ENCODE measurements around the gene SUCLG2.

DNA sequence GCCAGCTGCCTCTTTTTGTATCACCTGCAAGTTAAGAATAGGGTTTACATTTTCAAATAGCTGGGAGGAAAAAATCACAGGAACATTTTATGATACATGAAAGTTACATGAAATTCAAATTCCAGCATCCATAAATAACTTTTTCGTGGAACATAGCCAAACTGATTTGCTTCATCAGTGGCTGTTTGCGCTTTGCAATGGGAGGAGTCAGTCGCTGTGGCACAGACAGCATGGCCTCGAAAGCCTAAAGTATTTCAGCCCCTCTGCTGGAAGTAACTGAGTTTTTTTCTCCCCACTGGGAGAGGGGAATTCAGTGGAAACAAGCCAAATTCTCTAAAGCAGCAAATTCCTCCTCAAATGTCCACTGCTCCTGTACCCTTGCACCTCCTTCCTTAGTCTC is 271.9 kb downstream of the SUCLG2 start:
- TF ChIP-seq, protein P1, sequence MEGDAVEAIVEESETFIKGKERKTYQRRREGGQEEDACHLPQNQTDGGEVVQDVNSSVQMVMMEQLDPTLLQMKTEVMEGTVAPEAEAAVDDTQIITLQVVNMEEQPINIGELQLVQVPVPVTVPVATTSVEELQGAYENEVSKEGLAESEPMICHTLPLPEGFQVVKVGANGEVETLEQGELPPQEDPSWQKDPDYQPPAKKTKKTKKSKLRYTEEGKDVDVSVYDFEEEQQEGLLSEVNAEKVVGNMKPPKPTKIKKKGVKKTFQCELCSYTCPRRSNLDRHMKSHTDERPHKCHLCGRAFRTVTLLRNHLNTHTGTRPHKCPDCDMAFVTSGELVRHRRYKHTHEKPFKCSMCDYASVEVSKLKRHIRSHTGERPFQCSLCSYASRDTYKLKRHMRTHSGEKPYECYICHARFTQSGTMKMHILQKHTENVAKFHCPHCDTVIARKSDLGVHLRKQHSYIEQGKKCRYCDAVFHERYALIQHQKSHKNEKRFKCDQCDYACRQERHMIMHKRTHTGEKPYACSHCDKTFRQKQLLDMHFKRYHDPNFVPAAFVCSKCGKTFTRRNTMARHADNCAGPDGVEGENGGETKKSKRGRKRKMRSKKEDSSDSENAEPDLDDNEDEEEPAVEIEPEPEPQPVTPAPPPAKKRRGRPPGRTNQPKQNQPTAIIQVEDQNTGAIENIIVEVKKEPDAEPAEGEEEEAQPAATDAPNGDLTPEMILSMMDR (optimal IDR thresholded peaks at IDR 0.05 in 1 of 3, IDR thresholded peaks at IDR 0.05 in 1 of 3, conservative IDR thresholded peaks at IDR 0.05 in 1 of 3; ENCODE audit: extremely low read depth in 1 of 3, insufficient read depth in 2 of 3, low read length in 3 of 3) = no peak
- TF ChIP-seq EZH2 (IDR thresholded peaks at IDR 0.05; ENCODE audit: low read length) = no peak
